GM19455 (cell line): Measurements from ENCODE around the gene NTN1.
"Not testable (repeated sequence)": the region's sequence is repeated elsewhere in the genome, so short reads cannot be mapped to it uniquely, and the experiment has no call there.

Experiments used
- ATAC-seq: cut with Tn5 transposase; IDR thresholded peaks from one replicate; pipeline ENCODE4 v1.9.1; 2021; ENCODE audit not compliant: unreplicated experiment

NTN1 gene

DNA sequence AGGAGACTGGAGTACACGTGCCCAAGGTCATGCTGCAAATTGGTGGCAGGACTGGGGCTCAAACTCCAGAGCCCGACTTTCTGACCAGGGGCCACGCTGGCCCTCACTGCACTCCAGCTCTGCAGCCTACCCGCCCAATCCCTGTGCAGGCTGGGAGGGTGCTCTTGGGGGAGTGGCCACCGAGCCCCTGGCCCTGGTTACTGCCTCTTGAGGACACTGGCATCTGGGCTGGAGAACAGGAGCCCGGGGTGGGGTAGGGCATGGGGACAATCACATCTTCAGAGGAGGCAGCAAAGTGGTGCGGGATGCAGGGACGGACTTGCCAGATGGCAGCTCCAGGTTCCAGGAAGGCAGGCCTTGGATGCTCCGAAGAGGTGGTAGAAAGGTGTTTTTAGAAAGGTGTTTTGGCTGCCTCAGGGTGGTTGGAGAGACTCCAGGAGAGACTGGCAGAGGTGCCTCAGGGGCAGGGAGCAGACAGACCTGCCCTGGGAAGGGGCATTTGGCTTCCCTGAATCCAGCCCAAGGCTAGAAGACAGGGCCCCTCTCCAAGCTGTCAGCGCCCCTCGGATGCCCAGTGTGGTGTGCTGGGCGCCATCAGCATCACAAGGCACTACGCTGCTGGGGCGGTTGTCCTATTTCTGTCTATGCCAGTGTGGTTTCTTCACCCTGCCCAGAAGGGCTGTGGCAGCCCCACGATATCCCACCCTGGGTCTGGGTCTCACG is 220.6 kb downstream of the NTN1 start:
- no peak for ATAC-seq

DNA sequence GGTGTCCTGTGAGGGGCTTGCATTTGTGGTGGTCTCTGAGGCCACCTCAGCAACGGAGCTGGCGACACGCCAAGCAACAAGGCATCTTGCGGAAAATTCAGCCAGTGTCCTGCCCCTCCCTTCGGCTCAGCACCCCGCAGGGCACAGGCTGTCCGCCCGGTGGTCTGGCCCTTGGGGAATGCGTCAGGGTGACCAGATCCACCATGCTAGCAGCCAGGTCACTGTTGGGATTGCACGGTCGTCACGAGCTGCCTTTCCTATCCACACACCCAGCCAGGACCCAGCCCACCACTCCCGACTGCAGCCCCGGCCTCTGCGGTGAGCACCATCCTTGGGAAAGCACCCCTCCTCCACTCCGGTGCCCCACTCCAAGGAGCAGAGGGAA is 221.2 kb downstream of the NTN1 start:
- no peak for ATAC-seq

DNA sequence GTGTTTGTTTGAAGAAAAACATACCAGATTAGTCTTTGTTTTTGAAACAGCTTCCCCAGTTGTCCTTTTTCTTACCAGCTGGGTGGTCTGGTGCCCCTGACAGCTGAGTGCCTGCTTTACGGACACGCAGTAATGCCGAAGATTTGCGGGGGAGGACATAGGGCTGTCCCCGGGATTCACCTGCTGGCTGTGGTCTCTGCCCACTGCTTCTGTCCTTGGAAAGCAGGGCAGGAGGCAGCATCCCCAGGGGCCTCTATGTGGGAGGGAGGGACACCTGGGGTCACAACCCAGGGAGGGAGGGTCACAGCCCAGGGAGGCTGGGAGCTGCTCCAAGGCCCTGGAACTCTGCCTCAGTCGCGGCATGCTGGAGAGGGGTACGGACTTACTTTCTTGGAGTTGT is 221.7 kb downstream of the NTN1 start:
- ATAC-seq = no peak

DNA sequence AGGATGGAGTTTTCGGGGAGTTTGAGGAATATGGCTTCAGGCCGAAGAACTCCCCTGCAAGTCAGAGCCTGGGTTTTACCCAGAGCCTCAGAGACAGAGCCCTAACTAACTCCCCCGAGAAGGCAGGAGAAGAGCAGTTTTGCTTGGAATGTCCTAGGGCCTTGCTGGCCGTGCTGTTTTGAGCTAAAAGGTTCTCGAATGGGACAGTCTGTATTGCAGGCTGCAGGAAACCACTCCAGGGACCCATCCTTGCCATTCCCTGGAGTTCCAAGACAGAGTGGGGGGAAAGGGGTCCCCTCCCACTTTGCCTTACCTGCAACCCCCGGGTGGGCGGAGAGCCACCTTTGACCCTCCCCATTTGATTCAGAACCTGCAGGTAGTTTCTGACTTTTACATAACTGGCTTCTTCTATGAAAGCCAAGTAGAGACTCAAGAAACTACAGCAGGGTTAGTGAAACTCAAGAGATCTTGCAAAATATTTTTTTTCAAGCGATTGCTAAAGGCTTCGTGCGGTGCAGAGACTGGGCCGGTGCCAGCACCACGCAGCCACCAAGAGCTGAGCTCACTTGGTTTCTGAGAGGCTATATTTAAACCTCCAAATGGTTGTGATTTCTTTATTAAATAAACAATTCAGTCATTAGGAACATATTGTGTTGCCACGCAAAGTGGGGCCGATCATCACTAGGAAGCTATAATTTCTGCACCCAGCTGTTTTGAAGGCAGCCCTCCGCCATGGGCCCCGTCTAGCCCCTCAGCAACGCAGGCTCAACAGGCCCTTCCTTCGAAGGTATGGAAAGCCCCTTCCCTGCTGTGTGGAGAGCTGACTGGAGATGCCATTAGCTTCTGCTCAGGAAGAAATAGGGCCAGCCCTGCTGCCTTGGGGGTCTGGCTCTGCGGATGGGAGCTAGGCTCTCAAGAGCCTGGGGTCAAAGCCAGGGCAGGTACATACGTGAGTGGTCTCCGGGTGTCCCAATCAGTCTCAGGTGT is 223.0 kb downstream of the NTN1 start:
- no peak for ATAC-seq

DNA sequence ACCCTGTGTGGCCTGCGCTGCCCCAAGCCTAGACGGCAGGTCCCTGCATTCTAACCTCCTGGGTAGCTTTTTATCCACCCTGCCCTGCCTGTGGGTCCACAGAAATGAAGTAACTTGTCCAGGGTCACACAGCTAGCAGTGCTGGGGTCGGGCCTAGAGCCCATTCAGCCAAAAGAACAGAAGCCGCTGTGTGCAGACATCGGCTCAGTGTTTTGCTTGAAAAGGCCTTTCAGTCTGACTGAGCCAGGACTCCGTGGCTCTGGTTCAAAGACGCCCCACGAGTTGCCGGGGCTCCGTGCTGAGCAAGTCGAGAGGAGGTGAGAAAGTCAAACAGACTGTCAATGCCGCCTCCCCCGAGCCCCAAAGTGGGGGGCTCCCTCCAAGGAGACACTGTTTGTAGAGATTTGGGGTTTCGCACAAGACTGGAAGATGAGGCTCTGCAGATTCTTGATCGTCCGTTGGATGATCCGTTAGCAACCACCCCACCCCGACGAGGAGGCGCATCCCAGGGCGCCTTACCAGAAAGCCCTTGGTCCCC is 226.2 kb downstream of the NTN1 start:
- ATAC-seq = no peak

DNA sequence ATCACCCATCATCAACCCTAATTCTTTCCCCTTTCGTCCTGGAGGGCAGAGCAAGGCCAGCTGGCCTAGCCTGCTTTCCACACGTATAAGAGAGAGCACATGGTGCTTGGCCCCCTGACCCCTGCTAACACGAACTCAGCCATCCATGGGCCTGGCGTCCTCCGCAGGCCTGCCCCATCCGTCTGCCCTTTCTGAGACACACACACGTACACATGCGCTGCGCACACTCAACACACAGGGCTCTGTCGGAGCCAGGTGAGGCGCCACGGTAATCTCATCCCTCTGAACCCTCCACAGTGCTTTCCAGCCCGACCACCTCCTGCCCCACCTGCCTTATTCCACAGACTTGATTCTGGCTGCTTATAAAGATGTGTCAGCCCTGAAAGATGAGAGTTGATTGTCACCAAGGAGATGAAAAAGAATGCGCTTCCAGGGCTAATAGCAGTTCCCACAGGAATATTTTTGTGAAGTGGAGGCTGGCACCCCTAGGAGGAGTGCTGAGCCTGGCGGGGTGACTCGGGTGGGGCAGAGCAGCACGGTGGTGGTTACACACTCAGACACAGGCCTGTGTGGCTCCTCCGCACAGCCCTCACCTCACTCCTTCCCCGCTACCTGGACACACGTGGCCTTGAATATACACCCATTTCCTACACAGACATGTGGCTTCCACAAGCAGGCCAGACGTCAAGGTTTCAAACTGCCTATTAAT is 228.1 kb downstream of the NTN1 start:
- no peak for ATAC-seq

DNA sequence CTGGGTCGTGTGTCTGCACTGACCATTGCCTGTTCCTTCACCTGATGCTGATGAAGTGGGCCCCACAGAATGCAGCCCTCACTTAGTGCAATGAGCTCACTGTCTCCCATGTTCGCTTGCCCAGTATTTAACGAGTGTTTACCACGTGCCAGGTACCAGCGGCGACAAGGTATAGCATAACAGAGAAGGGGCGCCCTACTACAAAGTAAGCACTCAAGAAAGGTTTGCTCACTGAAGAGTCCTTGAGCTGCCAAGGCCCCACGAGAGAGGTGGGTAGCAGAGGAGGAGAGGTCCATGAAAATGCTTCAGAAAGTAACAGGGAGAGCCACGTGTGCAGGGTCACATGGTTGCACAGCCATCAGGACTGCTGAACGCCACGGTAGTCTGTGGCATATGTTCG is 230.0 kb downstream of the NTN1 start:
- no peak for ATAC-seq

DNA sequence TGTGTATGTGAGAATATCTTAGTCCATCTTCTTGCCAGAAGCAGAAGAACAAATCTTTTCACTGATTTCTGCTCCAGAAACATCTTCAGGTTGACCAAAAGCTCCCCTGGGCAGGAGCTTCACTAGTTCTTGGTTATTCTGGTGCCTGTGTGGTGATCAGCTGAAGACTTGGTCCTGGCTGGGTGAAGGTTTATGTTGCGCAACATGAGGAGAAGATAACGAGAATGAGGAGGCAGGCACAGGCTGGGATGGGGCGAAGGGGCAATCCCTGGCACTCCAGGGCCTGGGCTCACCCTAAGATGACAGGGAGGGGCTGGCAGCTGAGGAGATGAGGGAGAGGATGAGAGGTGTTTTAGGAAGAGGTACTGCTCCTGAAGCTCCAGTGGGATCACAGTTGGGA is 232.0 kb downstream of the NTN1 start:
- ATAC-seq = no peak

DNA sequence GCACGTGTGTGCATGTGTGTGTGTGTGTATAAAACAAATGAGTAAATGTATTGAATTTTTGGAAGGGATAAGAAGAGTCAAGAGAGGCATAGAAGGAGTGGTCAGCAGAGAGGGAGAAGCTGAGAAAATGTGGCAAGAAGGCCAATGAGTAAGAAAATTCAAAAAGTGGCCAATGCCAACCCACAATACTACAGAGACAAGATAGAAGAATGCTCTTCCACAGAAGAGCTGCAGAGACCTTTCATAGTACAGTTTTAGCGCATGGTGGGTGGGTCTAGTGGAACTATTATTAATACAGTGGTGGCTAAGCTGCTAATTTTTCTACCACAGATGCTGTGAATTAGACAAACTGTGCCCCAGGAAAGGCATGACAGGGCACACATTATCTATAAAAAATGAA is 233.5 kb downstream of the NTN1 start:
- no peak for ATAC-seq

DNA sequence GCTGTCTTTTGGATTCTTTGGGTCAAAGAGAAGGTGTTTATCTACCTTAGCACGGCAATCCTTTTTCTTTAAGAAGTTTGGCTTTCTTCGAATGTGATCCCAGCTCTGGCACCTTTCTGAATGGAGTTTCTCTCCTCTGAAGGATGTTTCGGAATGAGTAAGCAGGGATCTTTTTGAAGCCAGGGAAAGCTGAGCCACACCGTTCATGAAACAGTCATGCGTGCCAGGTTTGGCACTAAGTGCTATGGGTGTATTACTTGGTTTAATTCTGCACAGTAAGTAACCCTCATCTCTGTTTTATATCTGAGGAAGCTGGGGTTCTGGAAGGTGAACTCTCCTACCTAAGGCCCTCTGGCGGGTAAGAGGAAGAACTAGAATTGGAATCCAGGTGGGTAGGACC is 234.5 kb downstream of the NTN1 start:
- ATAC-seq = no peak

DNA sequence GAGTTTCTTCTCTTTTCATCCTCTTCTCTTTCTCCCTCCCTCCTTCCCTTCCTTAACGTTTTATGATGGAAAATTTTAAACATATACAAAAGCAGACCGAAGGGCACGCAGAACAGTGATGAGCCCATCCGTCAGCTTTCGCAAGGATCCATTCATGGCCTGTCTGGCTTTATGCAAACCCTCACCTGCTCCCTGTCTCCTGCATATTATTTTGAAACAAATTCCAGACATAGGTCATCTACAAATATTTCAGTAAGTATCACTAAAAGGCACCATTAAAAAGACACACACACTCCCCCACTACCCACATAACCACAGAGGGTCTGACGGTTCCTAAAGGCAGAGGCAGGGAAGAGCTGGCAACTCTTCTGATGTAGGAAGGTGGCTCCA is 235.0 kb downstream of the NTN1 start:
- ATAC-seq = no peak

DNA sequence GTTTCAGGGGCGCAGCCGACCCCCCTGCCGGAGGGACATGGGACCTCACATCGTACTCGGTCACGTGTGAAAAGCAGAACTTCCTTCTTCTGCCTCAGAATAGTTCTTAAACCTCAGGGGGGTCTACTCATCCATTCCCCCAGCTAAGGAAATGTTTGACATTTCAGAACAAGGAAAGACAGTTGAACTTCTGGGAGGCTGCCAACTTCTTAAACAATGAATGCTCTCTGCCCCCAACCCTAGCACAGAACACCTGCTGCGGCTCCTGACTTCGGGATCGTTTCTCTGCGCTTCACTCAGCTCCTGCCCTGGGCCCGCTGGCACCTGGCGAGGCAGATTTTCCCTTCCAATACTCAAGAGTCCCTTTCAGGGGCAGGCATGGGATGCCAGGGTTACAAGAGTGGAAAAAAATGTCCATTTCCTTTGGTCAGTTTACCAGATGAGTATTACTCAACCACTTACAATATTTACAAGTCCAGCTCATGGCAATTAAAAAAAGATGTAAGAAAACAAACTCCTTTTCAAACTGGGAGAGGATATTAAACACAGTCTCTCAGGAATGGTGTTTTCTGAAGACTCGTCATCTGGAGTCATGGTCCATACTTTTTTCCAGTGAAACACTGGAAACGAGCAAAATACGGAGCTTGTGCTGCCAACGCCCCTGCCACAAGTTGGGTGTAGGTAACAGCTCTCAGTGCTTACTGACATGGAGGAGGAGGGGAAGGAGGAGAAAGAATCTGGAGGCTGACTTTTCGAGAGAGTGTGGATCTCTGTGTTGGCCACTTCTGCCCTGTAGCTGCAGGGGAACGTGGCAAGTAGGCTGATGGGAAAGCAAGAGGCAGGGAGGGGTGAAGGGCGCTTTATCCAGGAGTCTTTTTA is 235.7 kb downstream of the NTN1 start:
- ATAC-seq = no peak

DNA sequence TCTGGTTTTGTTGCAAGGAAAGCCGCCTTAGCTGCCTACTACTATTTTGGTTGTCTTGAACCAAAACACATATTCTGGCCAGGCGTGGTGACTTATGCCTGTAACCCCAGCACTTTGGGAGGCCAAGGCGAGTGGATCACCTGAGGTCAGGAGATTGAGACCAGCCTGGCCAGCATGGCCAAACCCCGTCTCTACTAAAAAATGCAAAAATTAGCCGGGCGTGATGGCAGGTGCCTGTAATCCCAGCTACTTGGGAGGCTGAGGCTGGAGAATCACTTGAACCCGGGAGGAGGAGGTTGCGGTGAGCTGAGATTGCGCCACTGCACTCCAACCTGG is 236.3 kb downstream of the NTN1 start:
- not testable (repeated sequence) for ATAC-seq

DNA sequence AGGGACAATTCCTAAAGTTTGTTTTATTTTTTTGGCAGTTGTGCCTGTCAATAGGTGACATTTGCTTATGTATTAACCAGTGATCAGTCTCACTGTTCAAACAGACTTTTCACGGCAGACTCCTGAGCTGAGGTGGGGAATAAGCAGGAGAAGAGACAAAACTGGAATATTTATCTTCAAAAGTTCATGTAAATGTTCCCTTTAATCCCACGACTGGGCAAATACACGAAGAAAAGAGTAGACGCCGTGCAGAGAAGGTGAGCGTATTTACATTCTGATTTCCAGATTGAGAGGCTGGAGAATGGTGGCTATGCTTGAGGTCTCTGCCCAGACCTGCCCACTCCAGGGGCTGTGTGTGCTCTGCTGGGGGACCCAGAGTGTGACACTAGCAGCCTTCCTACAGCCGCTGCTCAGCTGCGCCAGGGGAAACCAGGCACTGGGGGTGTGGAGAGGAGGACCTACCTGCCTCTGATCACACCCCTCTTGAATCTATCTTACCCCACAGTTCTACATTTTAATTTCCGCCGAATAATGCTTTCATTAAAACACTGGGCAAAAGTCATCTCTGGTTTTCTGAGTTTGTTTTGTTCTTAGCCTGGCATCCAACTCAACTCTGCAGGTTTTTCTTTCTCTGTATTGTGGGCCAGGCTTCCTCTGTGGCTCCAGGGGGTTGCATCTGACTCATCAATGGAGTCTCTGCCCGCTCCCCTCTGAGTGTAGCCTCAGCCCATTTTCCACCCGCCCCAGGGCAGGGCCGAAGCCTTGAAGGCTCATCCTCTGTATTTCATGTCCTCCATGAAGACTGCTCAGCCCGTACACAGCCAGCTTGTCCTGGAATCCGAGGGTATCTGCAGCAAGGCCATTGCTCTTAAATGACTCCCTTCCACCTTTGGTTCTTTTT is 237.1 kb downstream of the NTN1 start:
- ATAC-seq = no peak

DNA sequence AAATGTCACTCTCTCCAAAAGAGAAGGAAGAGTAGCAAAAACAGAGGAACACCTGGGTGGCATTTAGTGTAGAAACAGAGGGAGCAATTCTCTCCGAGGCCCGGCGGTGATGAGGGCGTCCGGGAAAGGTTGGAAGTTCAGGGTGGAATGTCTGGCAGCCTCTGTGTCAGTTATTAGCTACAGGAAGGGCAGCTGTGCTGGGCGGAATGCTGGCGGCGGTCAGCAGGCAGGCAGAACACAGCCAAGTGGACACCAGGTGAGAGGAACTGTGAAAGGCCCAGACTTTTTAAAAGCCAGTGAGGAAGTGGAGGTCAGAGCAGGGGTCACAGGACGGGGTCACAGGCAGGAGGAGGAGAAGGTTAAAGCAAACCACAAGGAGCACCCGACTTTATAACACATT is 238.1 kb downstream of the NTN1 start:
- no peak for ATAC-seq

DNA sequence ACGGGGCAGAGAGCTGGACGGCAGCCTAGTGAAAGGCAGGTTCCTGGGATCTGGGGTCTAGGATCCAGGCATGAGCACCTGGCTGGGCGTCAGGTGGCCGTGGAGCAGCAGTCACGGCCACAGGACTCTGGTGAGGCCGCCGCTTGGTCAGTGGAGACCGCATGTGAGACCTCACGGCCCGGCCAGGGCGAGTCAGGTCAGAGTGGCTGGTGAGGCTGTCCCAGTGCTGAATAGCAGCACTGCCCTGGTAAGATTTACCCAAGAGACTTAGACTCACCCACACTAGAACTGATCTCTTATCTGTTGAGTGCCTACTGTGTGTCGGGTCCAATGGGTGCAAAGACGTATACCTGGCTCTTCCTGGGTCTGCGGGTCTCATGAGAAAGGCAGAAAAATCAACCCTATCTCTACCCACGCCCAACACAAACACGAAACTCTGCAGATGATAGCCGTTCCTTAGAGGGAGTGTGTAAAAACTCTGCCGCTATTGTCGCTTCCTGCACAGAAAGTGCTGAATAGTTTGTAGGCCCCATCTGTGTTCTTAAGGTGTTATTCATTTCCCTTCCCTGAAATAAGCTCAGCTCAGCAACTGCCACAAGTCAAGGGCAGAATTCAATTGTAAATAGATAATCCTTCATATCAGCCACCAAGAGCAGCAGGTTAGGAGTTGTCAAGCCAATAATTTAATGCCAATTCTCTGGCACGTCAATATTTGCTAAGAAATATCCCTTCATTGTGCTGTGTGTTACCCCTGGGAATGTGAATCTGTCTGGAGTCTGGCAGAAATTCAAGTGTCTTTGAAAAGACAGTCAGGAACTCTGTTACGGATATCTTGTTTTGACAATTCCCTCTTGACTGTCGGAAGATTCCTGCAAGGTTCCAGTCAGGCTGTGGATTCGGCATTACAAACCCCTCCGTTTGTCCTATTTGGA is 240.0 kb downstream of the NTN1 start:
- no peak for ATAC-seq

DNA sequence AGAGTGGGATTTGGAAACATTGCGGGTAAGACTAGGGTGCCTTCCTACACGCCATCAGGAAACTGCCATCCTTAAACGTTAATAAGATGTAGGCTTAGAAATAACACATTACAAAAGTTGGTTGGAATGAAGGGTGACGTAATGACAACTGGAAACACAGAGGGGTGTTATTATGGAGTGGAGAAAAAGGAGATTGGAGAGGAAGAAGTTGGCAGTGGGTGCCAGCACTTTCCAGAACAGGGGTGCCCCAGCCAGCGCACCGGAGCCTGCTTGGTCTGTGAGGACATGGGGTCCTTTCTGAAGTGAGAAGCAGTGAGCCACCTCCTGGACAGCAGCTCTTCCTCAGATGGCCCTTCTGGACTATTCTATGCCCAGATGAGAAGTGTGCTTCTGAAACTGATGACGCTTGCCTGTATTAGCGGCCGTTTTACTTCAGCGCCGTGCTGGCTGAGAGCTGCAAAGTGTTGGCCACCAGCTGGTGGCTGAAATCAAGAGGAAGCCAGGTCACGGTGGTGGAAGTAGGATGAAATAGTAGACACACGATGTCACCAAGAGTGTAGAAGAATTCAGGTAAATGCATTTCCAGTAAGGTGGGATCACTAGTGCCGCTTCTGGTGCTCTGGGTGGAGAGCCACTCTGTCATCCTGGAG is 244.8 kb downstream of the NTN1 start:
- ATAC-seq = no peak

DNA sequence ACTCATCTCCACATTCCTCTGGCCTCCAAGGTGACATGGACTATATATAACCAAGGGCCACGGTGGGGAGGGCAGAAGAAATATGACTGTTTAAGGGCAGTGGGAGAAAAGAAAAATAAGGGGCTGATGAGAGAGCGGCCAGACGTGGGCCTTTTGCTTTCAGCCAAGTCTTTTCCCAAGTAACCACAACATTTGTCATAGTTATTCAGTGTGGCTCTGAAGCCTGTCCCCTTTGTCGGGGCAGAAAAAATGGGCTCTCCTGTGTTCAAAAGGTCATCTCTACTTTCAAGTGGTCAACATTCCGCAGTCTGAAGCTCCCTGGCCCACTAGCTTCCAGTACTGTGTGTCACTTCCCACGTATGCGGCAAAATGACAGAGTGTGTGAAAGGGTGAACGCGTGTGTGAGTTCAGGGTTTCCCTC is 245.4 kb downstream of the NTN1 start:
- ATAC-seq = no peak
